H1 (cell line): Measurements from ENCODE around the gene KIF26B. TPM values are rescaled to one million over a fixed set of nuclear protein-coding genes. Genes with fewer than 3 reads are reported as not detected.

Experiments
- CTCF ChIA-PET: fragments of 300-600 bp; sonication (Branson Sonifier 250); formaldehyde crosslinking; loops from one replicate; lab custom pipeline; 2021; ENCODE audit not compliant: partially characterized antibody; lab: Charles Lee
- POLR2A ChIA-PET: fragments of 300-600 bp; sonication (Branson Sonifier 250); formaldehyde crosslinking; loops from one replicate; lab custom pipeline; 2021; ENCODE audit warnings: inconsistent platforms; ENCODE audit not compliant: partially characterized antibody; lab: Charles Lee
- DNase-seq, 2 experiments: peaks; one replicate each; pipeline versions ENCODE4 v3.0.0 to v3.0.0-alpha.2; 2010 to 2022; ENCODE audit warnings: low spot score in 2 of 2, low read depth in 1 of 2, mixed read lengths in 1 of 2
- FAIRE-seq: peaks from 2 replicates; lab custom pipeline; 2011; peaks lifted over from hg19 to GRCh38; lab: Jason Lieb, UNC
- H2AFZ ChIP-seq: 2 replicates; pipeline ENCODE4 v1.8.1; 2012; ENCODE audit warnings: low read length, inconsistent platforms
- H2AK5ac ChIP-seq: 2 replicates; pipeline ENCODE4 v1.6.1; 2013; ENCODE audit warnings: low read depth, low read length
- H2BK120ac ChIP-seq: replicated peaks from 2 replicates; pipeline ENCODE3; 2013; ENCODE audit warnings: low read depth, low read length, inconsistent platforms
- H2BK12ac ChIP-seq: 2 replicates; pipeline ENCODE4 v1.6.1; 2013; ENCODE audit warnings: low read depth, low read length
- H2BK15ac ChIP-seq: 2 replicates; pipeline ENCODE4 v1.6.1; 2013; ENCODE audit warnings: low read length
- H2BK20ac ChIP-seq: 2 replicates; pipeline ENCODE4 v1.6.1; 2013; ENCODE audit warnings: low read length
- H2BK5ac ChIP-seq: 2 replicates; pipeline ENCODE4 v1.6.1; 2013; ENCODE audit warnings: low read depth, low read length
- H3K14ac ChIP-seq: 2 replicates; pipeline ENCODE4 v1.6.1; 2013; ENCODE audit warnings: inconsistent platforms; ENCODE audit not compliant: insufficient read length
- H3K18ac ChIP-seq: 2 replicates; pipeline ENCODE4 v1.6.1; 2013; ENCODE audit warnings: low read length; ENCODE audit errors: extremely low read depth
- H3K23ac ChIP-seq: 2 replicates; pipeline ENCODE4 v1.6.1; 2013; ENCODE audit warnings: inconsistent platforms; ENCODE audit not compliant: insufficient read length
- H3K23me2 ChIP-seq: 2 replicates; pipeline ENCODE4 v1.6.1; 2013; ENCODE audit warnings: low read depth, low read length
- H3K27ac ChIP-seq: 2 replicates; pipeline ENCODE4 v1.6.1; 2011; ENCODE audit warnings: low read depth, low read length, inconsistent platforms
- H3K27me3 ChIP-seq, 4 experiments: replicated peaks in 1 of 4; 1 replicate in 1 of 4; 2 replicates in 3 of 4; pipeline versions ENCODE4 v1.6.1 to v1.8.1; 2011 to 2013; ENCODE audit warnings: low read length in 3 of 4, mild to moderate bottlenecking in 3 of 4, inconsistent platforms in 2 of 4, mixed read lengths in 2 of 4, moderate library complexity in 1 of 4; ENCODE audit not compliant: control insufficient read depth in 3 of 4, insufficient read depth in 3 of 4; ENCODE audit errors: extremely low read depth in 1 of 4
- H3K36me3 ChIP-seq, 4 experiments: 2 replicates each; pipeline versions ENCODE4 v1.6.1 to v1.8.1; 2011 to 2013; ENCODE audit warnings: mild to moderate bottlenecking in 4 of 4, low read length in 3 of 4, moderate library complexity in 2 of 4, control low read depth in 1 of 4, inconsistent platforms in 1 of 4; ENCODE audit not compliant: insufficient read depth in 4 of 4, control insufficient read depth in 2 of 4
- H3K4ac ChIP-seq: replicated peaks from 2 replicates; pipeline ENCODE3; 2013; ENCODE audit warnings: low read length, low read depth, mixed read lengths, inconsistent platforms; ENCODE audit not compliant: insufficient read length
- H3K4me1 ChIP-seq, 4 experiments: replicated peaks in 1 of 4; 1 replicate in 1 of 4; 2 replicates in 3 of 4; pipeline versions ENCODE4 v1.6.1 to v1.8.1; 2011 to 2013; ENCODE audit warnings: low read length in 3 of 4, inconsistent platforms in 2 of 4, mixed read lengths in 1 of 4; ENCODE audit not compliant: insufficient read depth in 4 of 4, control insufficient read depth in 3 of 4
- H3K4me2 ChIP-seq, 2 experiments: 2 replicates each; pipeline versions ENCODE4 v1.6.1 to v1.8.1; 2011 to 2013; ENCODE audit warnings: low read depth in 2 of 2, low read length in 2 of 2, control low read depth in 1 of 2, inconsistent platforms in 1 of 2, mild to moderate bottlenecking in 1 of 2; ENCODE audit not compliant: insufficient read depth in 1 of 2
- H3K4me3 ChIP-seq, 4 experiments: fragments of 200-600, 300-600 bp in 1 of 4; sonication (generic), shearing (Covaris generic), sonication (Bioruptor Twin) in 1 of 4; 2 replicates each; pipeline versions ENCODE4 v1.5.1 to v1.8.1; 2011 to 2016; ENCODE audit warnings: low read length in 4 of 4, low read depth in 3 of 4, control low read depth in 2 of 4, inconsistent platforms in 2 of 4, mild to moderate bottlenecking in 2 of 4, mixed read lengths in 1 of 4, moderate library complexity in 1 of 4; ENCODE audit not compliant: insufficient read depth in 2 of 4; ENCODE audit errors: extremely low read depth in 1 of 4
- H3K56ac ChIP-seq: replicated peaks from 2 replicates; pipeline ENCODE3; 2013; ENCODE audit warnings: low read depth, mild to moderate bottlenecking, mixed read lengths, low read length, inconsistent platforms; ENCODE audit not compliant: insufficient read length
- H3K79me1 ChIP-seq: 2 replicates; pipeline ENCODE4 v1.6.1; 2013; ENCODE audit warnings: low read depth, low read length, control low read depth
- H3K79me2 ChIP-seq, 2 experiments: 2 replicates each; pipeline versions ENCODE4 v1.6.1 to v1.8.1; 2012 to 2013; ENCODE audit warnings: low read length in 2 of 2, mild to moderate bottlenecking in 2 of 2, inconsistent platforms in 1 of 2; ENCODE audit not compliant: insufficient read depth in 2 of 2, control insufficient read depth in 1 of 2
- H3K9ac ChIP-seq, 4 experiments: replicated peaks in 1 of 4; 1 replicate in 1 of 4; 2 replicates in 3 of 4; pipeline versions ENCODE4 v1.6.1 to v1.8.1; 2011 to 2013; ENCODE audit warnings: low read depth in 3 of 4, low read length in 3 of 4, control low read depth in 2 of 4, mild to moderate bottlenecking in 2 of 4, moderate library complexity in 2 of 4, inconsistent platforms in 1 of 4; ENCODE audit errors: extremely low read depth in 1 of 4
- H3K9me3 ChIP-seq, 2 experiments: 2 replicates each; pipeline versions ENCODE4 v1.6.1 to v1.8.1; 2012 to 2013; ENCODE audit warnings: mild to moderate bottlenecking in 2 of 2, moderate library complexity in 2 of 2, control low read depth in 1 of 2, inconsistent platforms in 1 of 2, low read depth in 1 of 2, low read length in 1 of 2, mixed read lengths in 1 of 2; ENCODE audit not compliant: insufficient read depth in 2 of 2
- H4K20me1 ChIP-seq, 2 experiments: replicated peaks in 1 of 2; 2 replicates each; pipeline versions ENCODE3 to v1.8.1; 2011 to 2013; ENCODE audit warnings: inconsistent platforms in 2 of 2, low read length in 2 of 2, mild to moderate bottlenecking in 1 of 2; ENCODE audit not compliant: insufficient read depth in 2 of 2, control insufficient read depth in 1 of 2
- H4K5ac ChIP-seq: 2 replicates; pipeline ENCODE4 v1.6.1; 2013; ENCODE audit warnings: low read length, low read depth, mixed read lengths, inconsistent platforms; ENCODE audit not compliant: insufficient read length
- H4K8ac ChIP-seq: 2 replicates; pipeline ENCODE4 v1.8.0; 2013; ENCODE audit warnings: mild to moderate bottlenecking, moderate library complexity, low read length, inconsistent platforms; ENCODE audit not compliant: insufficient read depth; ENCODE audit errors: extremely low read depth
- H4K91ac ChIP-seq: replicated peaks from 2 replicates; pipeline ENCODE3; 2013; ENCODE audit warnings: low read length, mixed read lengths, inconsistent platforms; ENCODE audit not compliant: insufficient read length
- CTBP2 ChIP-seq: IDR thresholded peaks from 2 replicates; pipeline ENCODE4 v1.7.0; 2011; ENCODE audit warnings: borderline replicate concordance, mild to moderate bottlenecking, moderate library complexity, mixed read lengths, low read length; ENCODE audit not compliant: insufficient read depth, insufficient read length
- HDAC6 ChIP-seq: IDR thresholded peaks from one replicate; pipeline ENCODE4 v1.7.1; 2012; ENCODE audit warnings: low read depth, mild to moderate bottlenecking, inconsistent platforms, low read length, moderate library complexity
- WGBS, 2 experiments: shearing (Covaris generic) in 1 of 2; methylation state at CpG; one replicate each; pipeline versions ENCODE4 v1.1.6 to v1.1.7; 2013 to 2015; ENCODE audit warnings: low lambda C conversion rate in 2 of 2, mixed read lengths in 2 of 2, inconsistent platforms in 1 of 2, low coverage in 1 of 2, missing lambda C conversion rate in 1 of 2; ENCODE audit not compliant: insufficient replicate concordance in 2 of 2, insufficient coverage in 1 of 2, insufficient read length in 1 of 2; ENCODE audit errors: extremely low coverage in 1 of 2, missing lambda C conversion rate in 1 of 2; 5-methylcytosine and 5-hydroxymethylcytosine counted together
- polyA plus RNA-seq, 7 experiments: library from polyadenylated mRNA; depleted of rRNA in 3 of 7; stranded (reverse) in 5 of 7; unstranded in 2 of 7; fragments of >200 nt in 5 of 7; fragments of 200-250 nt in 2 of 7; gene quantifications; 1 replicate in 5 of 7; 2 replicates in 1 of 7; 4 replicates in 1 of 7; pipeline versions ENCODE4 v1.2.1 to v1.2.3, GENCODE V29; 2011 to 2013; ENCODE audit warnings: missing spikeins in 2 of 7, mixed read lengths in 2 of 7
- total RNA-seq: library from RNA; stranded (reverse); fragmentation: NEBNext Ultra II Directional; extraction: Animal tissue kit (Norgen Biotek cat#: 25700); gene quantifications from 2 replicates; pipeline ENCODE4 v1.2.1, GENCODE V29; 2021

Gene KIF26B
- total and polyA plus RNA-seq, 2 of the 8 experiments (the other 6 are each of a cell fraction or from before 2014, with no cell fraction given), result 0.06 to 0.28 TPM

GRCh38 chr1:245365095-245366020, 210.6 kb downstream of the KIF26B start:
- no peaks in the 10 kb centered on the region for H3K36me3 ChIP-seq
- no peaks in the 10 kb centered on the region for H3K79me2 ChIP-seq
- H2BK15ac ChIP-seq, result no peak overlapping the region
- no peak overlapping the region for H3K9ac ChIP-seq
- H2BK120ac ChIP-seq, result no peak overlapping the region
- no peak overlapping the region for H3K56ac ChIP-seq
- no peak overlapping the region for H3K4me3 ChIP-seq
- no peak for DNase-seq
- POLR2A ChIA-PET, result interaction anchor here (0.6 kb wide), 1 partner anchor 836 kb away, joined by 3 read pairs; no protein-coding TSS in a partner anchor
- H4K91ac ChIP-seq, result no peak overlapping the region
- H2BK5ac ChIP-seq, result no peak overlapping the region; the same call in 1 of the 2 replicates
- H3K4me2 ChIP-seq, result no peak overlapping the region
- no peak overlapping the region for H4K5ac ChIP-seq
- TF ChIP-seq HDAC6, result no peak
- TF ChIP-seq CTBP2, result no peak
- TF ChIP-seq, all 59 proteins: peak for 0
- 83% methylated on average over 21 of the region's 21 CpGs; no CpG with 5 or more reads in 1 of the 2 experiments for WGBS, 2 experiments
- no peaks in the 10 kb centered on the region for H3K79me1 ChIP-seq
- H3K27ac ChIP-seq, result no peak overlapping the region
- no peak overlapping the region for H2AK5ac ChIP-seq
- no peak overlapping the region for H3K4ac ChIP-seq
- FAIRE-seq, result no peak
- no peaks in the 10 kb centered on the region for H4K20me1 ChIP-seq
- CTCF ChIA-PET, result interaction anchor here (0.7 to 1.0 kb wide), 4 partner anchors 13 to 295 kb away, joined by 3 to 4 read pairs (median 4); no protein-coding TSS in a partner anchor
- H3K27me3 ChIP-seq, result no peaks in the 10 kb centered on the region
- H3K23me2 ChIP-seq, result no peaks in the 10 kb centered on the region
- H2BK20ac ChIP-seq, result no peak overlapping the region
- H3K23ac ChIP-seq, result no peak overlapping the region
- H2AFZ ChIP-seq, result no peak overlapping the region
- no peaks in the 10 kb centered on the region for H3K9me3 ChIP-seq
- H3K18ac ChIP-seq, result no peak overlapping the region
- H4K8ac ChIP-seq, result no peak overlapping the region
- no peak overlapping the region for H2BK12ac ChIP-seq
- no peak overlapping the region for H3K14ac ChIP-seq
- H3K4me1 ChIP-seq, result no peaks in the 10 kb centered on the region
